ENCODE results near the gene RP9. TPM values are rescaled to one million over a fixed set of nuclear protein-coding genes. Genes with fewer than 3 reads are reported as not detected.

The RP9 gene
- total and polyA plus RNA-seq, 9 of the 15 experiments (the other 6 are each of a cell fraction or from before 2014, with no cell fraction given): 10.7 to 44.8 (median 33.4) TPM

DNA sequence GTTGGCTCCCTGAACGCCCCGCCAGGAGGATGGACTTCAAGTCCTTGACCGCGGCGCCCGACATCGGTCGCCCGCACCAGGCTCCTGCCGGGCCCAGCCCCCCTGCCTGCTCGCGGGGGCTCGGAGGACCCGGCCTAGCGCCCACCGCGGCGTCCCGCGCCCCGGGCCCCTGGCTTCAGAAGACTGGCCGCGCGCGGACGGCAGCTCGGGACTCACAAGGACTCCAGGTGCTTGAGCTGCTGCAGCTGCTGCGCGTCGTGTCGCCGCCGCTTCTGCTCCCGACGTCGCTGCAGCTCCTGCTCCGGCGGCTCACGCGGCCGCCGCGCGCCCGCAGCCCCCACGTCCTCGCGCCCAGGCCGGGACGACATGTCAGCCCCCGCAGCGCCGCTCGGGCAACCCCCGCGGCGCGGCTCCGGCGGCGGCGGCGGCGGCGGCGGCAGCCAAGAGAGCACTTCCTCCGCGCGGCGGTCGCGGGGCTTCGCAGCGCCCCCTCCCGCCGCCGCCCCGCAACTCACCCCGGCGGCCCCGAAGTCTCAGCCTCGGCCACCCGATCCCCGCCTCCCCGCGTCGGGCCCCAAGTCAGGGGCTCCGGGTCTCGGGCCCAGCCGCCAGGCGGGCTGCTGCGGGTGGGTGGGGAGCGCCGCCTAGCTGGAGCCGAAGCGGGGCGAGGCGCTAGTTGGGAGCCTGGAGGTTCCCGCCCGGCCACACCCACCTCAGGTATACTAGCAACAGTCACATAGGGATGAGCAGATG lies at the start of gene RP9 (continued):
- TF ChIP-seq, protein P1, sequence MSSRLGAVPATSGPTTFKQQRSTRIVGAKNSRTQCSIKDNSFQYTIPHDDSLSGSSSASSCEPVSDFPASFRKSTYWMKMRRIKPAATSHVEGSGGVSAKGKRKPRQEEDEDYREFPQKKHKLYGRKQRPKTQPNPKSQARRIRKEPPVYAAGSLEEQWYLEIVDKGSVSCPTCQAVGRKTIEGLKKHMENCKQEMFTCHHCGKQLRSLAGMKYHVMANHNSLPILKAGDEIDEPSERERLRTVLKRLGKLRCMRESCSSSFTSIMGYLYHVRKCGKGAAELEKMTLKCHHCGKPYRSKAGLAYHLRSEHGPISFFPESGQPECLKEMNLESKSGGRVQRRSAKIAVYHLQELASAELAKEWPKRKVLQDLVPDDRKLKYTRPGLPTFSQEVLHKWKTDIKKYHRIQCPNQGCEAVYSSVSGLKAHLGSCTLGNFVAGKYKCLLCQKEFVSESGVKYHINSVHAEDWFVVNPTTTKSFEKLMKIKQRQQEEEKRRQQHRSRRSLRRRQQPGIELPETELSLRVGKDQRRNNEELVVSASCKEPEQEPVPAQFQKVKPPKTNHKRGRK (tag; IDR thresholded peaks at IDR 0.05): no peak
- TF ChIP-seq DIDO1 (tag; IDR thresholded peaks at IDR 0.05; ENCODE audit: low read depth) (no peak), POLR2AphosphoS5 (IDR thresholded peaks at IDR 0.05; ENCODE audit: control insufficient read depth, insufficient read depth, low read depth, low read length) (peak; percentile 18; the same call in 1 of the 2 replicates), PBX2 (CRISPR knock-in tag; IDR thresholded peaks at IDR 0.05; ENCODE audit: low read depth) (no peak), PBX2 (tag; conservative IDR thresholded peaks at IDR 0.05; ENCODE audit: low read depth) (no peak), MNT (conservative IDR thresholded peaks at IDR 0.05) (no peak; a peak in 1 of 4 replicates), SNIP1 (IDR thresholded peaks at IDR 0.05; ENCODE audit: low read depth) (no peak), RAD51 (IDR thresholded peaks at IDR 0.05; ENCODE audit: borderline replicate concordance, low read depth) (no peak), SMARCA4 (IDR thresholded peaks at IDR 0.05) (no peak), ZNF274 (IDR thresholded peaks at IDR 0.05; ENCODE audit: borderline replicate concordance, low read depth, low read length) (no peak), E2F3 (CRISPR knock-in tag; IDR thresholded peaks at IDR 0.05) (no peak), RBM25 (IDR thresholded peaks at IDR 0.05; ENCODE audit: low read depth, low read length, severe bottlenecking) (no peak), RBM34 (IDR thresholded peaks at IDR 0.05; ENCODE audit: borderline replicate concordance, insufficient read depth, low read length) (no peak), HOXB6 (CRISPR knock-in tag; IDR thresholded peaks at IDR 0.05; ENCODE audit: borderline replicate concordance) (no peak), MCM5 (IDR thresholded peaks at IDR 0.05; ENCODE audit: low read depth) (no peak), TRIM28 (IDR thresholded peaks at IDR 0.05) (no peak), MBD2 (IDR thresholded peaks at IDR 0.05; ENCODE audit: borderline replicate concordance, low read depth) (no peak), NONO (IDR thresholded peaks at IDR 0.05; ENCODE audit: low read depth in 2 of 2, low read length in 1 of 2) (peak; percentile 50 to 91; a peak in 1 of 4 replicates)
- TF ChIP-seq, protein P2, sequence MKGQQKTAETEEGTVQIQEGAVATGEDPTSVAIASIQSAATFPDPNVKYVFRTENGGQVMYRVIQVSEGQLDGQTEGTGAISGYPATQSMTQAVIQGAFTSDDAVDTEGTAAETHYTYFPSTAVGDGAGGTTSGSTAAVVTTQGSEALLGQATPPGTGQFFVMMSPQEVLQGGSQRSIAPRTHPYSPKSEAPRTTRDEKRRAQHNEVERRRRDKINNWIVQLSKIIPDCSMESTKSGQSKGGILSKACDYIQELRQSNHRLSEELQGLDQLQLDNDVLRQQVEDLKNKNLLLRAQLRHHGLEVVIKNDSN (CRISPR knock-in tag; IDR thresholded peaks at IDR 0.05): no peak
- TF ChIP-seq, protein P3, sequence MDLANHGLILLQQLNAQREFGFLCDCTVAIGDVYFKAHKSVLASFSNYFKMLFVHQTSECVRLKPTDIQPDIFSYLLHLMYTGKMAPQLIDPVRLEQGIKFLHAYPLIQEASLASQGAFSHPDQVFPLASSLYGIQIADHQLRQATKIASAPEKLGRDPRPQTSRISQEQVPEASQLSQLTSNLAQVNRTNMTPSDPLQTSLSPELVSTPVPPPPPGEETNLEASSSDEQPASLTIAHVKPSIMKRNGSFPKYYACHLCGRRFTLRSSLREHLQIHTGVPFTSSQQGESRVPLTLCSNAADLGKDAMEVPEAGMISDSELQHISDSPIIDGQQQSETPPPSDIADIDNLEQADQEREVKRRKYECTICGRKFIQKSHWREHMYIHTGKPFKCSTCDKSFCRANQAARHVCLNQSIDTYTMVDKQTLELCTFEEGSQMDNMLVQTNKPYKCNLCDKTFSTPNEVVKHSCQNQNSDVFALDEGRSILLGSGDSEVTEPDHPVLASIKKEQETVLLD (IDR thresholded peaks at IDR 0.05): no peak
